GM18505 (cell line): ENCODE measurements around the gene EDARADD.
"Not testable (repeated sequence)": the region's sequence is repeated elsewhere in the genome, so short reads cannot be mapped to it uniquely, and the experiment has no call there.

Experiments used
- ATAC-seq: cut with Tn5 transposase; IDR thresholded peaks from one replicate; pipeline ENCODE4 v1.9.1; 2021; ENCODE audit not compliant: unreplicated experiment
- POLR2A ChIP-seq: IDR thresholded peaks from 4 replicates; pipeline ENCODE4 v1.6.1; 2011; ENCODE audit warnings: borderline replicate concordance; ENCODE audit not compliant: insufficient read depth, insufficient read length; ENCODE audit errors: extremely low read depth

EDARADD gene

DNA sequence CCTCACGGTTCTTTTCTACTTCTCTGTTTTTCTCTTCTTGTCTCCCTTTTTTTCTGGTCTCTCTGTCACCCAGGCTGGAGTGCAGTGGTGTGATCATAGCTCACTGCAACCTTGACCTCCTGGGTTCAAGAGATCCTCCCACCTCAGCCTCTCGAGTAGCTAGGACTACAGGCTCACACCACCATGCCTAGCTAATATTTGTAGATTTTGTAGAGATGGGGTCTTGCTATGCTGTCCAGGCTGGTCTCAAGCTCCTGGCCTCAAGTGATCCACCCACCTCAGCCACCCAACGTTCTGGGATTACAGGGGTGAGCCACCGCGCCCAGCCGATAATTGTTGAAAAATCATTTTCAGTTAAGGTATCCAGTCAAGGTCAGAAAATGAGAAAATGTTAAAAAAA lies 103.8 kb downstream of the EDARADD start:
- no peak for TF ChIP-seq POLR2A
- ATAC-seq, result no peak

DNA sequence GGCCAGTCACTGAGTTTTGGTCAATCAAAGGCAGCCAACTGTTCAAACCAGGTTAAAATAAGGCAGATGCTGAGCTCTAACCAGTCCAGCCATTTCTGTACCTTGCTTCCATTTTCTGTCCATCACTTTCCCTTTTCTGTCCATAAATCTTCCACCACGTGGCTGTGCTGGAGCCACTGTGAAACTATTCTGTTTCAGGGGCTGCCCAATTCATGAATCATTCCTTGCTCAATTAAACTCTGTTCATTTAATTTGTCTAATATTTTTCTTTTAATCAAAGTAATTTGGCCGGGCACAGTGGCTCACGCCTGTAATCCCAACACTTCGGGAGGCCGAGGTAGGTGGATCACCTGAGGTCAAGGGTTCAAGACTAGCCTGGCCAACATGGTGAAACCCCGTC lies 107.0 kb downstream of the EDARADD start:
- TF ChIP-seq POLR2A, result no peak

DNA sequence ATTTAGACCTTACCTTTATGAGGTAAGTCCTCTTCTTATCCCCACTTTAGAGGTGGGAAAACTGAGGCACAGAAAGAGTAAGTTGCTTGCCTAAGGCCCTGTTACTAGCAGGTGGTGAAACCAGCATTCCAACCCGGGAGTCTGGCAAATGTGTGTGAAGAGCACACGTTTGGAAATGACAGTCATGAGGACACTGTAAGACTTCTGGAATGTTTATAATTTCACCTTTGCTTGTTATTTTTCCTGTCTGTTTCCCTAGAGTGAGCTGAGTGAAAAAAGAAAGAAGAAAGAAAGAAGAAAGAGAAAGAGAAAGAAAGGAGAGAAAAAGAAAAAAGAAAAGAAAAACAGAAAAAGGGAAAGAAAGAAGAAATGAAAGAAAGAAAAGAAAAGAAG lies 108.5 kb downstream of the EDARADD start:
- TF ChIP-seq POLR2A, result no peak
- ATAC-seq, result no peak

More for the DNA sequence above, 107.0 kb downstream of the EDARADD start:
- no peak for ATAC-seq

DNA sequence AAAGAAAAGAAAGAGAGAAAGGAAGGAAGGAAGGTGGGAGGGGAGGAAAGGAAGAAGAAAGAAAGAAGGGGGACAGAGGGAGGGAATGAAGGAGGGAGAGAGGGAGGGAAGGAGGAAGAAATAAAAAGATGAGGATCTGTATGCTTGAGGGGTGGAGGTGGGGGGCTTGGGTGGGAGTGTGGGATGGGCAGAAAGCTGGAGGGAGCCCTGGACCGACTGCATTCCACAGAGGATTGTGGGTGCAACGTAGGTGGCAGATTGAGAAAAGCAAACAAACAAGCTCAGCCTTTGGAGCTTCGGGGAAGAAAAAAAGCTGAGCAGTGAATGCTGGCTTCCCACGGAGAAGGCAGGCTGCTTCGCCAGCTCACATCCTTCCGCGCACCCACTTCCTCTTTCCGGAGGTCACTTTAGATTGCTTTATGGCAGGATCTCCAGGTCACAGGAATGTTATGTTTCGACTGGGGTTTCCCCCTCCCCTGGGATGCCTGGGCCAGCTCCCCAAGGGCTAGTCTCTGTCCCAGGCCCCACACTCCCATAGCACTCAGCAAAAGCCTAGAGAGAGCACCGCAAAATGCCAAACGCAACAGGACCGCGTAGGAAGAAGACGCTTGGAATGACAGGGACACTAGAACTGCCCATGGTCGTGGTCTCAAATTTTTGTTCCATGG lies 109.0 kb downstream of the EDARADD start:
- no peak for TF ChIP-seq POLR2A
- ATAC-seq, result no peak

DNA sequence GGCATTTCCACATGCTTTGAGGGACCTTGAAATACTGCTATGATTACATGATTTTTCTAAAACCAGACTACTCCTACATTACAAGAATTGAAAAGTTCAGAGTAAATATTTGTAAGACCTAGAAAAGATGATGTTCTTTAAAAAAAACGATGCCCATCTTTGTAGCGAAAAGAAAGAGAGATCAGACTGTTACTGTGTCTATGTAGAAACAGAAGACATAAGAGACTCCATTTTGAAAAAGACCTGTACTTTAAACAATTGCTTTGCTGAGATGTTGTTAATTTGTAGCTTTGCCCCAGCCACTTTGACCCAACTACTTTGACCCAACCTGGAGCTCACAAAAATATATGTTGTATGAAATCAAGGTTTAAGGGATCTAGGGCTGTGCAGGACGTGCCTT lies 110.3 kb downstream of the EDARADD start:
- ATAC-seq, result not testable (repeated sequence)

DNA sequence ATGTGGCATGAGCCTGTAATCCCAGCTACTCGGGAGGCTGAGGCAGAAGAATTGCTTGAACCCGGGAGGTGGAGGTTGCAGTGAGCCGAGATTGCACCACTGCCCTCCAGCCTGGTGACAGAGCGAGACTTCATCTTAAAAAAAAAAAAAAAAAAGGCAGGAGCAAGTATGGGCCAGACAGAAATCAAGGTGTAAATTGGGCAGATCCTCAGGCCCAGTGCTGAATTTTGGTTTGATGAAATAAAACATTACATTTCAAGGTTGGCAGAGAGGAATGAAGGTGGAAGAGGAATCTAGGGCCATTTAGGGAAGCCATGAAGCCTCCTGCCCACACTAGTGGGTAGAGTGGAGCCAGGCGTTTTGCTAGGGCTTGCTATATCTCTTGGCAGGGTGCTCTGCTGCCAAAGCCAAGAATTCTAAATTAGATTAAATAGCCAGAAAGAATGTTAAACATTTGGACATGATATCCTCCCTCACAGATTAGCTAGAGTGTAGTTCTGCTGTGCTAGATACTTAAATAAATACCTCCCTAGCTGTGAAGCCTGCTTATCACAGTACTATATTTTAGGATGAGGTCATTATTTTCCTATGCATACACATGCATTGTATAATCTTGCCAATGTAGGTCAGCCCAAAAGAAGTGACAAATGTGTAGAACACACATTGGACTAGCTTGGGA lies 113.1 kb downstream of the EDARADD start:
- no peak for TF ChIP-seq POLR2A
- ATAC-seq, result no peak

DNA sequence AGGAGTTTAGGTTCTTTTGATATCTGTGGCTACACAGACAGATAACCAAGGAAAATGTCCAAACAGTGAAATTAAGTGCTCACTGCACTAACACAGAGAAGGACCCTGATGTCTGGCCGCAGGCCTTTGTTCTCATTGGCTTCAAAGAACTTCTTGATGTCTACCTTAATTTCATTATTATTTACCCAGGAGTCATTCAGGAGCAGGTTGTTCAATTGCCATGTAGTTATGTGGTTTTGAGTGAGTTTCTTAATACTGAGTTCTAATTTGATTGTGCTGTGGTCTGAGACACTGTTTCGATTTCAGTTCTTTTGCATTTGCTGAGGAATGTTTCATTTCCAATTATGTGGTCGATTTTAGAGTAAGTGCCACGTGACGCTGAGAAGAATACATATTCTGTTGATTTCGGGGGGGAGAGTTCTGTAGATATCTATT lies 114.5 kb downstream of the EDARADD start:
- TF ChIP-seq POLR2A, result no peak
- ATAC-seq, result no peak

DNA sequence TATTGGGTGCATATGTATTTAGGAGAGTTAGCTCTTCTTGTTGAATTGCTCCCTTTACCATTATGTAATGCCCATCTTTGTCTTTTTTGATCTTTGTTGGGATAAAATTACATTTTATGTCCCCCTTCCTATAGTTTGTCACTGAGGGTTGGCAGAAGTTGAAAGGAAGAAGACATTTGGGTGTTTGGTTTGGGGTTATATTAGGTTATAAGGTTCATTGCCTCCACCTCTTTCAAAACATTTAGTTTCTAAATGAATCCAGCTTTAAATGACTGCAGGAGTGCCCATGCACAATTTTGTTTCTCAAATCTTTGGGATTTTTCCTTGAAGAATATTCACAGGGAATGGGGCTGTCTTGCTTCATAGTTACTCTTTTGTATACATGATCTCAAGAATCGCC lies 115.1 kb downstream of the EDARADD start:
- ATAC-seq, result no peak
- no peak for TF ChIP-seq POLR2A

DNA sequence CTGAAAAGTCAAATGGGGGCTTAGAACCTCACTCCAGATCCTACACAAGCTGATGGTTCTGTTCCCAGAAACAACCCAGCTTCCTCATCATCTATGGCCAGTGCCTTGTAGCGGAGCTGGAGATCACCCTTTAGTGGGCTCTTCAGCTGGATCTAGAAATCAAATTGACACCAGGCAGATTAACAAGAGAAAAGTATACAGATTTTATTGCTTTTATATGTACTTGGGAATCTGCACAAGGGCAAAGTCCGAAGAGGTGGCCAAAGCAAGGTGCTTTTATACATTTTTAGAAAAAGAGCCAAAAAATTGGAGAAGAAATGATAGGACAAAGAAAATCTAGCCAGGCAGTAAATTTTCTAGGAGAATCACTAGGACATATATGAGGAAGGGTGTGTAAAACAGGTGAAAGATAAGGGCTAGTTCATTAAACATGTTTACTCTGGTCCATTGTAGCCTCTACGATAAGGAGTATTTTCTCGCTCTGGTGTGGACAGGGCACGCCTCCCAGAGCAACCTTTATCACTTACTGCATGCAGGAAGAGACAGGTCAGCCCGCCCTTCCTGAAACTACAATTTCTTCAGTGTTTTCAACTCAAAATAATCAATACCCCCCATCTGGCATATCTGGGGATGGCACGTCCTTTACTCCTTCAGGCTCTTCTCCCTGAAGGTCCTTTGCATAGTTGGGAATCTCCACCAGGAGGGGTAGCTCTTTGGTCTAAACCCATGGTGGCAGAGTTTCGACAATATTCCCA lies 115.7 kb downstream of the EDARADD start:
- ATAC-seq, result no peak
- no peak for TF ChIP-seq POLR2A

DNA sequence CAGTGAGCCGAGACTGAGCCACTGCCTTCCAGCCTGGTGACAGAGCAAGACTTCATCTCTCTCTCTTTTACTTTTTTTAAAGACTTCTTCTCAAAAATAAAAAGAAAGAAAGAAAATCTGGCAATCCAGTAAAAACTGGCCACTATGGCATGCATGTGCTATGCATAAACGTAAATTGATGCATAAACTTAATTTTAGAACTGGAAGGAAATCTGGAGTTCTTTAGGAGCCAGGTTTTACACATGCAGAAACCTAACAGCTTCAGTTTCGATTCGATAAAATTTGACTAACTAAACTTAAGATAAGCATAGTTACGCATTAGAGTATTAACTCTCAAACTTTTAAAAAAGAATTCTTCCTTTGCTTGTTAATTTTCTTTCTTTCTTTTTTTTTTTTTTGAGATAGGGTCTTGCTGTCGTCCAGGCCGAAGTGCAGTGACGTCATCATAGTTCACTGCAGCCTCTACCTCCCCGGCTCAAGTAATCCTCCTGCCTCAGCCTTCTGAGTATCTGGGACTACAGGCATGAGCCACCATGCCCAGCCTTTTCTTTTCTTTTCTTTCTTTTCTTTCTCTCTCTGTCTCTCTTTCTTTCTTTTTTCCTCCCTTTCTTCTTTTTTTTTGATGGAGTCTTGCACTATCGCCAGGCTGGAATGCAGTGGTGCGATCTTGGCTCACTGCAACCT lies 117.8 kb downstream of the EDARADD start:
- TF ChIP-seq POLR2A, result no peak
- ATAC-seq, result no peak

DNA sequence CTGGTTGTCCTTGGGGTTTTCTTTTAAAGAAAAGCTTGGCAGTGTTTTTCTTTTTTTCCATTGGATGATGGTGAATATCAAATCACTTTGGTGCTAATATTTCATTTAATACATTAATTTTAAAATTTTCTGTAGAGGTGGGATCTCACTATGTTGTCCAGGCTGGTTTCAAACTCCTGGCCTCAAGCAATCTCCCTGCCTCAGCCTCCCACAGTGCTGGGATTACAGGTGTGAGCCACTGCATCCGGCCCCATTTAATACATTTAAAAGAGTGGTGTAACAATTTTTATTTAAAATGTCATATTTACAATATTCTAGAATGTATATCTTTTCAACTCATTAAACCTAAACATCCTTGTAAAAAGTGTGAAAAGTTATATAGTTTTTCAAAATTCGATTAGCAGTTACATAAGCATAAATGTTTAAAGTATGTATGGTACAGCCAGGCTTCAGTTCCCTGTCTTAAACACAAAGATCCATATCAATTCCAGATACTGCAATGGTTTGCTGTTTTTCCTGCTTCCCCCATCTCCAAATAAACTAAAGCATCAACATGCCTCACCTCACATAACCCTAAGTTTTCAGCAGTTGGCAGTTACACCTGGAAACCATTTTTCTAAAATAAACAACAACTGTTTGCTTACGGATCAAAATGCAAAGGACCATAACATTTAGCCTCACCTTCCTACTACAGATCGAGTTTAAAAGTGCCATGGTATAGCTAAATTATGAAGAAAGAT lies 120.8 kb downstream of the EDARADD start:
- no peak for TF ChIP-seq POLR2A
- ATAC-seq, result no peak

DNA sequence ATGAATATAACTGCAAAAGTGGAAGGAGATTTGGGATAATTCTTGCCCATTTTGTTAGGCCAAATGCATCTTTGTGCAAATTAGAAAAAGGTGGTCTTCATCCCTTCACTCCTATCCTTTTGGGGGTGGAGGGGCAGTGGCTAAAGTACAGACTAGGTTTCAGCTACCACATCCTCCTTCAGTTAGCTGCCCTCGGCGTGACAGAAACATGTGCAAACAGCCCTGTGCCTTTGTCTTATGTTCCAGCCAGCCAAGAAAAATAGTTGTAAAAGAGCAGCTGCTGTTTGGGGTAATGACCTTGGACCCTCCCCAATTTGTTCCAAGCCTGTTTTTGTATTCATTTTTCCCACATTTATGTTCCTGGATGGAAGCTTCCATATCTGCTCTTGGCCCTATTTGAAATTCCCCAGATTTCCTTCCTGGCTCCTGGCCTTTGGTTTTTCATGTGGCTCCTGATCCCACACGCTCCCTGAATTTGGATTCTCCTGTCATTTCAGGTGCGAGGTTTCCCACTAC lies 121.4 kb downstream of the EDARADD start:
- ATAC-seq, result no peak
- TF ChIP-seq POLR2A, result no peak
